ENCODE results near the gene SORL1.

- TF ChIP-seq EP300 (IDR thresholded peaks at IDR 0.05; ENCODE audit: borderline replicate concordance) (no peak), CREB1 (IDR thresholded peaks at IDR 0.05; ENCODE audit: low read depth) (no peak)
These were observed 159.1 kb downstream of the SORL1 start for GRCh38 chr11:121611242-121611641.
